ENCODE measurements around the gene FHOD1.

GRCh38 chr16:67228905-67229304 lies 18.4 kb downstream of the FHOD1 start:
- TF ChIP-seq EZH2 (IDR thresholded peaks at IDR 0.05; ENCODE audit: low read length, missing control alignments) (no peak), CTCF (conservative IDR thresholded peaks at IDR 0.05 in 1 of 2, IDR thresholded peaks at IDR 0.05 in 1 of 2; ENCODE audit: low read depth in 1 of 2, low read length in 2 of 2) (no peak)
